Endometrium (tissue), 2 donors: ENCODE measurements around the gene LKAAEAR1.
"Not testable (repeated sequence)": the region's sequence is repeated elsewhere in the genome, so short reads cannot be mapped to it uniquely, and the experiment has no call there.

Experiments
- FAIRE-seq: peaks from 2 replicates; lab custom pipeline; 2012; peaks lifted over from hg19 to GRCh38; lab: Jason Lieb, UNC
- donor health status: control.
- donor health status: control.

Gene LKAAEAR1

GRCh38 chr20:64098471-64099013, 14.3 kb upstream of the LKAAEAR1 start:
- FAIRE-seq: no peak

GRCh38 chr20:64096535-64096934, 12.3 kb upstream of the LKAAEAR1 start:
- FAIRE-seq: no peak

- FAIRE-seq: no peak
Observed at GRCh38 chr20:64095927-64096326, 11.7 kb upstream of the LKAAEAR1 start.

DNA sequence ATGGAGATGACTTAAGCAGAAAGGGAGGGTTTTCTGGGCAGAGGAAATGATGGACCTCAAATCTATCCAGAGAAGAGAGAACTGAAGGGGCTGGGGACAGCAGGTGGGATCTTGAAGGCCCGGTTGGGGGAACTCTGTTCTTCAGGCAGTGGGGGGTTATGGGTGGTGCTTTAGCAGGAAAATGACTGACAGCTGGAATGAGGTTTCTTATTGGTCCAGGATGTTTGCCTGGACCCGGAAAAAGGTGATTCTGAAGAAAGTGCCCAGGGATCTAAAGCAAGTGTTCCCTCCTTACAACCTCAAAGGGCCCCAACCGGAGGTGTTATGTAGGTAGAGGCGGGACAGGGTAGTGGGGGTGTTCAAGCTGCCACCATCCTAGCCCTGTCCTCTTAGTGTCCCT, 11.3 kb upstream of the LKAAEAR1 start:
- no peak for FAIRE-seq

GRCh38 chr20:64093013-64093503, 8.9 kb upstream of the LKAAEAR1 start:
- FAIRE-seq: no peak

GRCh38 chr20:64092258-64093012, 8.2 kb upstream of the LKAAEAR1 start:
- FAIRE-seq: no peak

GRCh38 chr20:64091770-64092169, 7.6 kb upstream of the LKAAEAR1 start:
- FAIRE-seq: no peak

- FAIRE-seq: no peak
Observed at GRCh38 chr20:64091340-64091739, 7.1 kb upstream of the LKAAEAR1 start.

DNA sequence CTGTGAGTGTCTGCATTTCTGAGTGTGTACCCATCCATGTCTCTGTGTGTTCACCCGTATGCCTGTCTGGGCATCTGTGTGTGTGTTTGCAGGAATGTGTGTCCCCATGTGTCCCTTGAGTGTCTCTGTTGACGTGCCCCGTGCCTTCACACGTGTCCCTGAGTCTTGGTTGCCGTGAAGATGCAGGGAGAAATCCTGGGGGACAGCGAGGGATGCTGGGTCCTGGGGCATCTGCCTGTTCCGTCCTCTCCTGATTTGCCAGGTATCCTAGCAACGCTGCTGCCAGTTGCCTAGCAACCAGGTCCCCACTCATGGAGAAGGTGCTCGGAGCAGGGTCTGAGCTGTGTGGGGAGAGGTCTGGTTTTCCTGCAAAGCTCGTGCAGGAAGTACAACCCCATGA, 6.0 kb upstream of the LKAAEAR1 start:
- FAIRE-seq: no peak

DNA sequence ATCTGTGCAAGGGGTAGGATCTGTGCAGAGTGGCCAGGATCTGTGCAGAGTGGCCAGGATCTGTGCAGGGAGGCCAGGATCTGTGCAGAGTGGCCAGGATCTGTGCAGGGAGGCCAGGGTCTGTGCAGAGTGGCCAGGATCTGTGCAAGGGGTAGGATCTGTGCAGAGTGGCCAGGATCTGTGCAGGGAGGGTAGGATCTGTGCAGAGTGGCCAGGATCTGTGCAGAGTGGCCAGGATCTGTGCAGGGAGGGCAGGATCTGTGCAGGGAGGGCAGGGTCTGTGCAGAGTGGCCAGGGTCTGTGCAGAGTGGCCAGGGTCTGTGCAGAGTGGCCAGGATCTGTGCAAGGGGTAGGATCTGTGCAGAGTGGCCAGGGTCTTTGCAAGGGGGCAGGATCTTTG, 4.4 kb upstream of the LKAAEAR1 start:
- not testable (repeated sequence) for FAIRE-seq

- FAIRE-seq: not testable (repeated sequence)
Observed at GRCh38 chr20:64087226-64087825, 3.1 kb upstream of the LKAAEAR1 start.

GRCh38 chr20:64086801-64087200, 2.6 kb upstream of the LKAAEAR1 start:
- FAIRE-seq: no peak

- no peak for FAIRE-seq
Observed at GRCh38 chr20:64084685-64085152, 521 bp upstream of the LKAAEAR1 start.

DNA sequence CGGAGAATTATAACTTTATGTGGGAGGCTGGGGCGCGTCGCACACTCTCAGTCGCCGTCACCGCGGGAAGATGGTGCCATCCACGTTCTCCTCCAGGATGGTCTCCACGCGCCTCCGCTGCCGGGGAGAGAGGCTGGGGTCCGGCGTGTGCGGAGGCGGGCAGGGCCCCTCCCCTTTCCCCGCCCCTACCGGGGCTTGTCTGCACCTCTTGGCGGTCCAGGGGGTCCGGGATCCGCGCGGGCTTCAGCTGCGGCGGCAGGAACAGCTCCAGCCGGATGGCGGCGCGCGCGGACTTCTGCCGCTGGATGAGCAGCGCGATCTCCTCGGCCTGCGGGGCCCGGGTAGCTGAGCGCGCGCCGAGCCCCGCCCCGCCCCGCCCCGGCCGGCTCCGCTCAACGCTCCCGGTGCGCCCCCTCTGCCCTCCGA, 807 bp downstream of the LKAAEAR1 start:
- FAIRE-seq: no peak

DNA sequence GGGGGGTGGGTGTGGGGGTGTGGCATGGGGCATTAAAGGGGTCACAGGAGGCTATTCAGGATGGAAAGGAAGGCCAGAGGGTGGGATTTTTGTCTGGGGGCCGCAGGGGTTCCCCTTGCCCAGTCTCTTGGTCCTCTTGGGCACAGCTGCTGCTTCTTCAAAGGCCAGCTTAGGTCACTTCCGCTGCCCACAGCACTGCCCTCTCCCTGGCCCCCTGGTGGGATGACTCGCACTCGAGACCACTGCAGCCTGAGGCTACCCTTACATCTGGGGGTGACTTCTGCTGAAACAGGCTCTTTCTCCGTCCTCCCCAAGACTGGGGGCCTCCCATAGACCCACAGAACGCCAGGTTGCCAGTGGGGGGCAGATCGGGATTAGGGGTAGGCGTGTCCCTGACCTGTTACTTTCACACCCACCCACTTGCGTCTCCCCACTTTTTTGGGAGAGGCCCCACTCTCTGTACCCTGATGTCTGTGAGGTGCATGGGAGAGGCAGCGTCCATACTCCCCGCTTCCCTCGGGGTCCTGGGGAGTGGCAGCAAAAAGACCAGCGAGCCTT, 1.3 kb downstream of the LKAAEAR1 start:
- FAIRE-seq: no peak

DNA sequence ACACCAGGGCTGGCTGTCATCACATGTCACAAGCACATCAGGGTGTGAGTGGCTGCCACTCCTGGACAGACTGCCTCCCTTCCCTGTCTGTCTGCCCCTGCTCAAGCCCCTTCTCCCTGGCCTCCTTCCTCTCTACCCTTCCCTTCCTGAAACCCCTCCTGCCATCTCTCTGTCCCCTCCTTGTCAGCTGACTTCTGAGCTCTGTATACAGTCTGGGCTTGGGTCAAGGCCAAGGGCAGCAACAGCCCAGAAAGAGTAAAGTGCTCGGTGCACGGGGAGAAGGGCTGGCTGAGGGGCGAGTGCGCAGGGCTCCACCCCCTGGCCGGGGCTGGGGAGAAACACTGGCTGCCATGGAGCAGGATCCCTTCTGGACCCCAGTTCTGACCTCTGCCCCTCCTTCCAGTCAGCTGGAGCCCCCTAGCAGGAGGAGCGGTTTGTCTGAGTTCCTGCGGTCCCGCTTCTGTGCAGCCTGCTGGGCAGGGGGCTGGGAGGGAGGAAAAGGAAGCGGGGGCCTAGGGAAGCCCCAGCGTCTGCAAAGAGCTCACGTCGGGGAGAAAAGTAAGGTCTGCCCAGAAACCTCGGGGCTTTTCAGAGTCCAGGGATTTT, 2.0 kb downstream of the LKAAEAR1 start:
- FAIRE-seq: no peak

- no peak for FAIRE-seq
Observed at GRCh38 chr20:64081624-64081964, 2.6 kb downstream of the LKAAEAR1 start.

GRCh38 chr20:64080813-64081623, 3.2 kb downstream of the LKAAEAR1 start:
- FAIRE-seq: no peak

DNA sequence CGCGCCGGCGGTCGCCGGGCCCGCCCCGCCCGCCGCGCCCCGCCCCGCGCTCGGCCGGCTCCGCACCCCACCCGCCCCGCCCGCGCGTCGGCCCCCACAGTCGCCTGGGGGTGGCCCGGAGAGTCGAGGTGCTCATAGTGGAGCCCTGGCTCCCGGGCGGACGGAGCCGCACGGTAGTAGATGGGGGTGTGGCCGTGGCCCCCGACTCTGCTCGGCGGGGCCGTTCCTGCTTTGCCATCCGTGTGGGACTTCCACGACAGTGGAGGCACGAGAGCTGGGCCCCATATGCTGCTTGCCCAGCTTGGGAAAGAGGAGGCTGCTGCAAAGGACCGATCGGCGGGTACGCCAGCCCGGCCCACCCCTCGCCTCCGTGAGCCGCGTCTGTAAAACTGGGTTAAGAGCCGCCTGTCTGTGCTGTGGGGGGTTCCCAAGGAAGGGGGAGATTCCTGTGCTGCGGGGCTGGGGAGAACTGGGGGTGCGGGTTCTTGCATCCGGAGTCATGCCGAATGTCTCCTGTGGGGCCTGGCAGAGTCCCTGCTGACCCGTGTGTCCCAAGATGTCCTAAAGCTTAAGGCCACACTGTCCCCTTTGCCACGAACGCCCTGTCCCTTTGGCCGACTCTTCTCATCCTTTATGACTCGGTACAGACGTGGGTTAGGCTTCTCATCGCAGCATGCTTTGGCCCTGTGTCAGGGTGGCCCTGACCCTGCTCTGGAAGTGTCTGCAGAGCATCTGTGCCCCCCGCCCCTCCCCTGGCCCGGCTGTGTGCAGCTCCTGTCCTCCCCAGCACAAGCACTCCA, 4.0 kb downstream of the LKAAEAR1 start, which contains the start of gene OPRL1:
TSS of gene OPRL1 (plus strand) at position 70 of the 800 bp plus-strand sequence. CDS start 12,639 bp downstream, outside the sequence.
- no peak for FAIRE-seq

DNA sequence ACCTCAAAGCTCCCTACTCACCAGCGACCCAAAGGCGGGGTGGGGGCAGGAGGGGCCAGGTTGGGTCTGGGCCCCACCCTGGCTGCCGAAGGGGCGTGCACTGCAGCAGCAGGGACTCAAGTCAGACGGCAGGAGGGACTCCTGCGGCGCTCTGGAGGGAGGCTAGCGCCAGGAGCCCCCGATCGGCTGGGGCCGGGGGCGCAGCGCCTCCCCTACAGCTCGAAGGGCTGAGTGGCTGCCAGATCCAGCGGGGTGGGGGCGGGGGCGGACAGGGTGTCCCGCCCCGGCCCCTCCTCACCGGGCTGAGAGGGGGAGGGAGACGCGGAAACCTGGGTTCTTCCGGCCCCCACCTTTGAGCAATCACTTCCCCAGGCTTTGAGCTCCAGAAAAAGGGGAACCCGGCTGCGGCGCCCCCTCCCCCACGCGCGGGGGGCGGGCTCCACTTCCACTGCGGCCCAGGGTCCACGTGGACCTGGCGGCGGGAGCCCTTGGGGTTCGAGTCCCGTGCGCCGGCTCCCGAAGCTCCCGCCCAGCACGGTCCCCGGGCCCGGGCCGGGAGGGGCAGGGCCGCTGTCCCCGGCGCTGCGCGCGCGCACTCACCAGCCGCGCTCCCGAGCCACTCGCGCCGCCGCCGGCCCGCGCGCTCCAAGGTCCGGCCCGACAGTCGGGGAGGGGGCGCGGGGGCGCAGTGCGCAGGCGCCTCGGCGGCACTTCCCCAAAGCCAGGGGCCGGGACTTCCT, 4.8 kb downstream of the LKAAEAR1 start, which contains the start of gene RGS19:
TSS of gene RGS19 (minus strand) at position 246 of the 740 bp plus-strand sequence. CDS start 2,632 bp downstream, outside the sequence.
- no peak for FAIRE-seq
